WI38 (cell line): ENCODE data around the gene CA5A.
"Not testable (repeated sequence)": the region's sequence is repeated elsewhere in the genome, so short reads cannot be mapped to it uniquely, and the experiment has no call there.

Experiments used
- H3K4me3 ChIP-seq: 2 replicates; pipeline ENCODE4 v1.5.1; 2011; ENCODE audit warnings: low read depth, mild to moderate bottlenecking, control low read depth, low read length
- CTCF ChIP-seq: IDR thresholded peaks from 2 replicates; pipeline ENCODE4 v1.5.1; 2012; ENCODE audit warnings: low read depth, mild to moderate bottlenecking, control low read depth, low read length

Gene CA5A

GRCh38 chr16:87917503-87917902, 18.8 kb downstream of the CA5A start:
- no peak for TF ChIP-seq CTCF
- H3K4me3 ChIP-seq: no peak overlapping the region

- H3K4me3 ChIP-seq: no peak overlapping the region
- no peak for TF ChIP-seq CTCF
These were observed 21.5 kb downstream of the CA5A start for GRCh38 chr16:87914812-87915211.

- not testable (repeated sequence) for H3K4me3 ChIP-seq
These were observed 22.2 kb downstream of the CA5A start for GRCh38 chr16:87914021-87914725.

GRCh38 chr16:87912691-87913090, 23.6 kb downstream of the CA5A start:
- not testable (repeated sequence) for H3K4me3 ChIP-seq

- not testable (repeated sequence) for H3K4me3 ChIP-seq
These were observed 25.1 kb downstream of the CA5A start for GRCh38 chr16:87911106-87911763.

GRCh38 chr16:87909203-87909935, 27.0 kb downstream of the CA5A start:
- not testable (repeated sequence) for H3K4me3 ChIP-seq
- TF ChIP-seq CTCF: peak; percentile 88

GRCh38 chr16:87908101-87908500, 28.2 kb downstream of the CA5A start:
- H3K4me3 ChIP-seq: not testable (repeated sequence)

- H3K4me3 ChIP-seq: not testable (repeated sequence)
These were observed 30.8 kb downstream of the CA5A start for GRCh38 chr16:87905521-87905920.

- H3K4me3 ChIP-seq: not testable (repeated sequence)
These were observed 31.4 kb downstream of the CA5A start for GRCh38 chr16:87904963-87905362.

GRCh38 chr16:87900489-87900888, 35.8 kb downstream of the CA5A start:
- H3K4me3 ChIP-seq: not testable (repeated sequence)
